OCI-LY3 (cell line): ENCODE results near the gene KCNAB3.

Source experiments
- H2AFZ ChIP-seq: fragments of 200-600, 300-600 bp; shearing (Covaris generic); 2 replicates; pipeline ENCODE4 v1.6.0; 2014; ENCODE audit warnings: antibody characterized with exemption, low read depth, low read length
- H3K27ac ChIP-seq: fragments of 200-600, 300-600 bp; sonication (generic); 2 replicates; pipeline ENCODE4 v1.5.1; 2014; ENCODE audit warnings: mild to moderate bottlenecking, low read length, moderate library complexity, mixed read lengths
- H3K27me3 ChIP-seq: fragments of 200-600, 300-600 bp; sonication (generic); 2 replicates; pipeline ENCODE4 v1.6.1; 2014; ENCODE audit warnings: low read depth, low read length, mixed read lengths
- H3K36me3 ChIP-seq: fragments of 200-600, 300-600 bp; sonication (generic); replicated peaks from 2 replicates; pipeline ENCODE3; 2014; ENCODE audit warnings: low read depth, low read length, mixed read lengths
- H3K4me1 ChIP-seq: fragments of 300-600, 200-600 bp; sonication (generic); 2 replicates; pipeline ENCODE4 v1.6.1; 2014; ENCODE audit warnings: low read length, mixed read lengths
- H3K4me2 ChIP-seq: fragments of 200-600, 300-600 bp; sonication (generic); 2 replicates; pipeline ENCODE4 v1.6.1; 2014; ENCODE audit warnings: low read length, mixed read lengths
- H3K4me3 ChIP-seq: fragments of 300-600, 200-600 bp; sonication (generic); 2 replicates; pipeline ENCODE4 v1.5.1; 2014; ENCODE audit warnings: antibody characterized with exemption, mild to moderate bottlenecking, low read length, moderate library complexity
- H3K79me2 ChIP-seq: fragments of 300-600, 200-600 bp; shearing (Covaris generic); 2 replicates; pipeline ENCODE4 v1.6.1; 2014; ENCODE audit warnings: mild to moderate bottlenecking, low read length, mixed read lengths
- H3K9ac ChIP-seq: fragments of 300-600, 200-600 bp; shearing (Covaris generic); 2 replicates; pipeline ENCODE4 v1.6.0; 2014; ENCODE audit warnings: mild to moderate bottlenecking, low read length, moderate library complexity
- H3K9me3 ChIP-seq: fragments of 200-600, 300-600 bp; shearing (Covaris generic); 2 replicates; pipeline ENCODE4 v1.6.1; 2014; ENCODE audit warnings: low read length, mixed read lengths; ENCODE audit not compliant: insufficient read depth
- H4K20me1 ChIP-seq: fragments of 200-600, 300-600 bp; sonication (generic); 2 replicates; pipeline ENCODE4 v1.6.1; 2016; ENCODE audit warnings: low read length, mixed read lengths; ENCODE audit not compliant: insufficient read depth
- CTCF ChIP-seq: fragments of 200-600, 300-600 bp; sonication (generic); IDR thresholded peaks from 2 replicates; pipeline ENCODE4 v1.5.1; 2014; ENCODE audit warnings: antibody characterized with exemption, low read length, low read depth
- EZH2phosphoT487 ChIP-seq: fragments of 200-600 bp; shearing (Covaris generic); IDR thresholded peaks from 2 replicates; pipeline ENCODE4 v1.6.1; 2018; ENCODE audit warnings: antibody characterized with exemption, mixed run types, low read depth

The KCNAB3 gene

GRCh38 chr17:7929158-7930023, at the start of gene KCNAB3:
KCNAB3 (minus strand) TSS chr17:7929856; CDS start chr17:7929435, 421 bp downstream.
- Histone ChIP-seq H3K9ac (no peak within 1 kb of the TSS), H3K4me2 (no peak within 1 kb of the TSS), H3K4me3 (no peak within 1 kb of the TSS), H3K27me3 (no peaks in the 10 kb centered on the region), H3K79me2 (peaks cover 21% of the 10 kb centered on the region), H2AFZ (no peak within 1 kb of the TSS), H4K20me1 (no peaks in the 10 kb centered on the region), H3K36me3 (peaks cover 2% of the 10 kb centered on the region), H3K27ac (no peak within 1 kb of the TSS), H3K4me1 (peaks cover 15% of the 10 kb centered on the region), H3K9me3 (no peaks in the 10 kb centered on the region)
- TF ChIP-seq EZH2phosphoT487 (no peak), CTCF (no peak)

GRCh38 chr17:7977805-7978204, 48.1 kb upstream of the KCNAB3 start:
- Histone ChIP-seq H3K27me3 (no peaks in the 10 kb centered on the region), H3K4me1 (no peaks in the 10 kb centered on the region), H3K9me3 (no peaks in the 10 kb centered on the region)

GRCh38 chr17:7977039-7977438, 47.4 kb upstream of the KCNAB3 start:
- no peak overlapping the region for H3K4me3 ChIP-seq
- TF ChIP-seq EZH2phosphoT487: no peak
- no peak for TF ChIP-seq CTCF
- H3K79me2 ChIP-seq: no peaks in the 10 kb centered on the region
- no peaks in the 10 kb centered on the region for H3K4me1 ChIP-seq
- H3K9me3 ChIP-seq: no peaks in the 10 kb centered on the region
- no peaks in the 10 kb centered on the region for H4K20me1 ChIP-seq
- no peaks in the 10 kb centered on the region for H3K36me3 ChIP-seq
- H3K4me2 ChIP-seq: no peak overlapping the region
- no peak overlapping the region for H3K9ac ChIP-seq
- H3K27ac ChIP-seq: no peak overlapping the region
- no peak overlapping the region for H2AFZ ChIP-seq
- no peaks in the 10 kb centered on the region; the same call in 1 of the 2 replicates for H3K27me3 ChIP-seq

More at GRCh38 chr17:7977805-7978204, 48.1 kb upstream of the KCNAB3 start:
- Histone ChIP-seq H3K27ac (no peak overlapping the region), H3K9ac (no peak overlapping the region), H2AFZ (no peak overlapping the region), H4K20me1 (no peaks in the 10 kb centered on the region), H3K4me3 (no peak overlapping the region), H3K36me3 (no peaks in the 10 kb centered on the region), H3K4me2 (no peak overlapping the region), H3K79me2 (no peaks in the 10 kb centered on the region)
- no peak for TF ChIP-seq CTCF

GRCh38 chr17:7974638-7975131, 45.0 kb upstream of the KCNAB3 start:
- TF ChIP-seq EZH2phosphoT487: no peak
- TF ChIP-seq CTCF: no peak
- H3K4me2 ChIP-seq: no peak overlapping the region

More at GRCh38 chr17:7974638-7975131, 45.0 kb upstream of the KCNAB3 start:
- H3K27ac ChIP-seq: no peak overlapping the region
- no peaks in the 10 kb centered on the region for H3K79me2 ChIP-seq
- H3K36me3 ChIP-seq: no peaks in the 10 kb centered on the region
- H3K9me3 ChIP-seq: no peaks in the 10 kb centered on the region
- no peak overlapping the region for H3K4me3 ChIP-seq
- no peaks in the 10 kb centered on the region; the same call in 1 of the 2 replicates for H3K27me3 ChIP-seq
- H2AFZ ChIP-seq: no peak overlapping the region
- H3K4me1 ChIP-seq: no peaks in the 10 kb centered on the region
- H4K20me1 ChIP-seq: no peaks in the 10 kb centered on the region
- H3K9ac ChIP-seq: no peak overlapping the region
